DND-41 (cell line): ENCODE data around the gene CCDC43.

ENCODE experiments used
- ATAC-seq: fragments of 200-7000 bp; cut with Tn5 transposase; 3 replicates; pipeline ENCODE4 v1.9.1; 2021; ENCODE audit warnings: low read depth; ENCODE audit not compliant: insufficient read depth
- DNase-seq: peaks from one replicate; pipeline ENCODE4 v3.0.0-alpha.2; 2020
- H2AFZ ChIP-seq: 2 replicates; pipeline ENCODE4 v1.6.0; 2012; ENCODE audit warnings: low read depth, low read length
- H3K27ac ChIP-seq: 2 replicates; pipeline ENCODE4 v1.5.1; 2012; ENCODE audit warnings: low read length, inconsistent platforms
- H3K27me3 ChIP-seq: fragments of 200-600 bp; sonication (generic); 2 replicates; pipeline ENCODE4 v1.6.0; 2012; ENCODE audit warnings: low read length, mild to moderate bottlenecking, inconsistent platforms; ENCODE audit not compliant: insufficient read depth, poor library complexity
- H3K36me3 ChIP-seq: 2 replicates; pipeline ENCODE4 v1.5.1; 2012; ENCODE audit warnings: low read length, inconsistent platforms; ENCODE audit not compliant: insufficient read depth
- H3K4me1 ChIP-seq: 2 replicates; pipeline ENCODE4 v1.5.1; 2012; ENCODE audit warnings: mild to moderate bottlenecking, low read length; ENCODE audit not compliant: insufficient read depth
- H3K4me2 ChIP-seq: 2 replicates; pipeline ENCODE4 v1.6.0; 2012; ENCODE audit warnings: mild to moderate bottlenecking, moderate library complexity, low read length, inconsistent platforms; ENCODE audit not compliant: insufficient read depth
- H3K4me3 ChIP-seq, 2 experiments: fragments of 200-600 bp in 1 of 2; shearing (Covaris generic) in 1 of 2; 2 replicates each; pipeline ENCODE4 v1.5.1; 2012 to 2016; ENCODE audit warnings: inconsistent platforms in 2 of 2, low read length in 2 of 2, mild to moderate bottlenecking in 2 of 2, low read depth in 1 of 2, moderate library complexity in 1 of 2
- H3K79me2 ChIP-seq: 2 replicates; pipeline ENCODE4 v1.6.0; 2012; ENCODE audit warnings: low read length, inconsistent platforms; ENCODE audit not compliant: insufficient read depth
- H3K9ac ChIP-seq: 2 replicates; pipeline ENCODE4 v1.6.0; 2012; ENCODE audit warnings: low read depth, mild to moderate bottlenecking, inconsistent platforms, low read length, moderate library complexity
- H3K9me3 ChIP-seq: 2 replicates; pipeline ENCODE4 v1.5.1; 2012; ENCODE audit warnings: low read length, moderate library complexity, mild to moderate bottlenecking, inconsistent platforms; ENCODE audit not compliant: insufficient read depth, severe bottlenecking
- H4K20me1 ChIP-seq: 2 replicates; pipeline ENCODE4 v1.6.0; 2012; ENCODE audit warnings: low read length; ENCODE audit not compliant: insufficient read depth
- EZH2 ChIP-seq: IDR thresholded peaks from 3 replicates; pipeline ENCODE4 v1.6.1; 2012; ENCODE audit warnings: borderline replicate concordance, low read depth, mild to moderate bottlenecking, moderate library complexity, low read length, inconsistent platforms; ENCODE audit not compliant: severe bottlenecking
- TF ChIP-seq, protein P1 (sequence below): IDR thresholded peaks from 2 replicates; pipeline ENCODE4 v1.5.1; 2012; ENCODE audit warnings: borderline replicate concordance, low read length, moderate library complexity, mild to moderate bottlenecking; ENCODE audit not compliant: poor library complexity, severe bottlenecking; ENCODE audit errors: extremely low read depth

The CCDC43 gene

DNA sequence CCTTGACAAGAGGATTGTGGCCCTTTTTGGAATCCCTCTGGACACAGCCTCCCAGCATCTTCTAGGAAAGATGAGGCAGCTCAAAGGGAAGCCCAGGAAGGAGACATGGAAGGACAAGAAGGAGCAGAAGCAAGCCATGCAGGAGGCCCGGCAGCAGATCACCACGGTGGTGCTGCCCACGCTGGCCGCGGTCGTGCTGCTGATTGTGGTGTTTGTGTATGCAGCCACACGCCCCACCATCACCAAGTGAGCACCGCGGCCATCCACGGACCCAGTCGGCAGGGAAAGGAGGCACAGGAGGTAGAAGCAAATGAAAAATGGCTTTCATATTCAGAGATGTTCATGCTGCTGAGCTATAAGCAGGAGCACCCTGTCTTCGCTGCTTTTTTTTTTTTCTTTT lies 44.2 kb downstream of the CCDC43 start:
- no peaks in the 10 kb centered on the region for H4K20me1 ChIP-seq
- H3K27me3 ChIP-seq, result peaks cover 17% of the 10 kb centered on the region
- DNase-seq (no peak), ATAC-seq (no peak)
- TF ChIP-seq, protein P1, sequence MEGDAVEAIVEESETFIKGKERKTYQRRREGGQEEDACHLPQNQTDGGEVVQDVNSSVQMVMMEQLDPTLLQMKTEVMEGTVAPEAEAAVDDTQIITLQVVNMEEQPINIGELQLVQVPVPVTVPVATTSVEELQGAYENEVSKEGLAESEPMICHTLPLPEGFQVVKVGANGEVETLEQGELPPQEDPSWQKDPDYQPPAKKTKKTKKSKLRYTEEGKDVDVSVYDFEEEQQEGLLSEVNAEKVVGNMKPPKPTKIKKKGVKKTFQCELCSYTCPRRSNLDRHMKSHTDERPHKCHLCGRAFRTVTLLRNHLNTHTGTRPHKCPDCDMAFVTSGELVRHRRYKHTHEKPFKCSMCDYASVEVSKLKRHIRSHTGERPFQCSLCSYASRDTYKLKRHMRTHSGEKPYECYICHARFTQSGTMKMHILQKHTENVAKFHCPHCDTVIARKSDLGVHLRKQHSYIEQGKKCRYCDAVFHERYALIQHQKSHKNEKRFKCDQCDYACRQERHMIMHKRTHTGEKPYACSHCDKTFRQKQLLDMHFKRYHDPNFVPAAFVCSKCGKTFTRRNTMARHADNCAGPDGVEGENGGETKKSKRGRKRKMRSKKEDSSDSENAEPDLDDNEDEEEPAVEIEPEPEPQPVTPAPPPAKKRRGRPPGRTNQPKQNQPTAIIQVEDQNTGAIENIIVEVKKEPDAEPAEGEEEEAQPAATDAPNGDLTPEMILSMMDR, result no peak
- no peak for TF ChIP-seq EZH2
- no peaks in the 10 kb centered on the region for H3K79me2 ChIP-seq
- H3K27ac ChIP-seq, result no peak overlapping the region
- H3K36me3 ChIP-seq, result no peaks in the 10 kb centered on the region
- no peaks in the 10 kb centered on the region for H3K9me3 ChIP-seq
- no peak overlapping the region for H3K4me3 ChIP-seq
- H3K9ac ChIP-seq, result no peak overlapping the region
- H2AFZ ChIP-seq, result no peak overlapping the region
- no peaks in the 10 kb centered on the region for H3K4me1 ChIP-seq
- H3K4me2 ChIP-seq, result no peak overlapping the region

DNA sequence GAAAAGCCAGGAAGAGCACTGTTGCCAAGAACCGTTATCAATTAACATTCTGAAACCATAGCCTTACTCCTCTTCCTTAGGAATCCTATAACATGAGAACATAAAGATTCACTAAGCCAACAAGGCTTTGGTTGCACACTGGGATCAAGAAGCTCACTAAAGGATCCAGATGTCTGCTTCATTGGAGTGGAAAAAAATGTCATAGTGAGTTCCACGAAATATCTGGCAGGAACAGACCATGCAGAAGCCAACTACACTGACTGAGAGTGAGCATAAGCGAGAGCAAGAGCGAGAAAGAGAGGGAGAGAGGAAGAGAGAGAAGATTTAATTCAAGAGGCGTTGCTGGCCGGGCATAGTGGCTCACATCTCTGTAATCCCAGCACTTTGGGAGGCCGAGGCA lies 46.7 kb downstream of the CCDC43 start:
- peaks cover 18% of the 10 kb centered on the region for H3K27me3 ChIP-seq
- H3K4me3 ChIP-seq, result no peak overlapping the region
- H3K9me3 ChIP-seq, result no peaks in the 10 kb centered on the region
- ATAC-seq (no peak), DNase-seq (no peak)
- no peak overlapping the region for H3K4me2 ChIP-seq
- no peak overlapping the region for H2AFZ ChIP-seq
- no peak overlapping the region for H3K27ac ChIP-seq
- H3K36me3 ChIP-seq, result no peaks in the 10 kb centered on the region
- no peak overlapping the region for H3K9ac ChIP-seq
- H3K4me1 ChIP-seq, result no peaks in the 10 kb centered on the region
- H3K79me2 ChIP-seq, result no peaks in the 10 kb centered on the region
- no peaks in the 10 kb centered on the region for H4K20me1 ChIP-seq
- TF ChIP-seq, protein P1, result no peak
- no peak for TF ChIP-seq EZH2

DNA sequence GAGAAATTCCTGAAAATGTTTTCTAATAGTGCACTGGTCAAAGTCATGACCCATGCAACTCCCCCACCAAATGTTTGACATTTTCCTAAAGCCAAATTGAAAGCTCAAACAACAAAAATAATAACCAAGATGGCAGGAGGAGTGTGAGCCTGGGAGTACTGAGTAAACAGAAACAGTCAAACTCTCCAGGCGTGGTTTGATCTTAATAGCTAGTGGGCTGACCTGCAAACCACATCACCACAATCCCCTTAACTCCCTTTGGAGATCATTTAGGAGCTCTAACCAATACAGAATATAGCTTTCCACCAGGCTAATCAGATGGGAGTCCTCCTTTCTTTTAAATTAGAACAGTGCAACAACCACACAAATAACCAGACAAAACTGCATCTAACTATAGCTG lies 52.5 kb downstream of the CCDC43 start:
- Histone ChIP-seq H3K4me1 (no peaks in the 10 kb centered on the region), H3K9me3 (no peaks in the 10 kb centered on the region)

More for the DNA sequence above, 52.5 kb downstream of the CCDC43 start:
- H3K4me3 ChIP-seq, result no peak overlapping the region
- DNase-seq (no peak), ATAC-seq (no peak; the same call in 2 of the 3 replicates)
- no peak overlapping the region for H3K4me2 ChIP-seq
- no peaks in the 10 kb centered on the region for H4K20me1 ChIP-seq
- no peaks in the 10 kb centered on the region for H3K79me2 ChIP-seq
- H3K27me3 ChIP-seq, result peaks cover 11% of the 10 kb centered on the region
- H3K27ac ChIP-seq, result no peak overlapping the region
- no peaks in the 10 kb centered on the region for H3K36me3 ChIP-seq
- no peak overlapping the region for H3K9ac ChIP-seq
- no peak overlapping the region for H2AFZ ChIP-seq
- TF ChIP-seq EZH2, result no peak
- TF ChIP-seq, protein P1, result no peak
